HEK293 (cell line): Measurements from ENCODE around the gene ANKRD33B.

Experiments
- BCL6B ChIP-seq: fragments of 450-650 bp; formaldehyde crosslinking; IDR thresholded peaks from 2 replicates; pipeline ENCODE4 v1.5.1; 2017; ENCODE audit warnings: missing biosample characterization, missing genetic modification characterization
- FEZF1 ChIP-seq: fragments of 450-650 bp; formaldehyde crosslinking; IDR thresholded peaks from 2 replicates; pipeline ENCODE4 v1.5.1; 2016; ENCODE audit warnings: missing biosample characterization, missing genetic modification characterization
- GLIS1 ChIP-seq: fragments of 450-650 bp; formaldehyde crosslinking; IDR thresholded peaks from 2 replicates; pipeline ENCODE4 v1.5.1; 2016; ENCODE audit warnings: missing biosample characterization, missing genetic modification characterization
- IKZF3 ChIP-seq: fragments of 450-650 bp; IDR thresholded peaks from 2 replicates; pipeline ENCODE4 v1.5.0; 2018; ENCODE audit warnings: missing biosample characterization, mild to moderate bottlenecking, missing genetic modification characterization, moderate library complexity
- KLF10 ChIP-seq: fragments of 450-650 bp; IDR thresholded peaks from 2 replicates; pipeline ENCODE4 v1.5.1; 2018; ENCODE audit warnings: missing biosample characterization, mild to moderate bottlenecking, missing genetic modification characterization
- KLF7 ChIP-seq: fragments of 450-650 bp; formaldehyde crosslinking; IDR thresholded peaks from 2 replicates; pipeline ENCODE4 v1.5.1; 2016; ENCODE audit warnings: missing biosample characterization, missing genetic modification characterization, borderline replicate concordance
- KLF9 ChIP-seq: fragments of 450-650 bp; formaldehyde crosslinking; IDR thresholded peaks from 2 replicates; pipeline ENCODE4 v1.5.1; 2016; ENCODE audit warnings: missing biosample characterization, missing genetic modification characterization, low read depth
- PRDM1 ChIP-seq: fragments of 450-650 bp; formaldehyde crosslinking; IDR thresholded peaks from 2 replicates; pipeline ENCODE4; 2016; ENCODE audit warnings: missing biosample characterization, missing genetic modification characterization
- PRDM6 ChIP-seq: fragments of 450-650 bp; formaldehyde crosslinking; IDR thresholded peaks from 2 replicates; pipeline ENCODE4 v1.5.1; 2017; ENCODE audit warnings: missing biosample characterization, missing genetic modification characterization
- SCRT1 ChIP-seq: fragments of 450-650 bp; formaldehyde crosslinking; IDR thresholded peaks from 2 replicates; pipeline ENCODE4 v1.5.1; 2016; ENCODE audit warnings: missing biosample characterization, missing genetic modification characterization, borderline replicate concordance
- SP7 ChIP-seq: fragments of 450-650 bp; formaldehyde crosslinking; IDR thresholded peaks from 2 replicates; pipeline ENCODE4 v1.5.1; 2016; ENCODE audit warnings: missing biosample characterization, missing genetic modification characterization
- ZBTB1 ChIP-seq: fragments of 450-650 bp; formaldehyde crosslinking; IDR thresholded peaks from 2 replicates; pipeline ENCODE4 v1.5.1; 2016; ENCODE audit warnings: missing biosample characterization, missing genetic modification characterization
- ZBTB49 ChIP-seq: fragments of 450-650 bp; formaldehyde crosslinking; IDR thresholded peaks from 2 replicates; pipeline ENCODE4 v1.5.1; 2016; ENCODE audit warnings: missing biosample characterization, missing genetic modification characterization, low read depth
- ZEB2 ChIP-seq: fragments of 450-650 bp; formaldehyde crosslinking; IDR thresholded peaks from 2 replicates; pipeline ENCODE4 v1.5.1; 2016; ENCODE audit warnings: missing biosample characterization, missing genetic modification characterization
- ZNF10 ChIP-seq: fragments of 450-650 bp; formaldehyde crosslinking; IDR thresholded peaks from 2 replicates; pipeline ENCODE4 v1.5.1; 2017; ENCODE audit warnings: missing biosample characterization, missing genetic modification characterization
- ZNF121 ChIP-seq: fragments of 450-650 bp; formaldehyde crosslinking; IDR thresholded peaks from 2 replicates; pipeline ENCODE4 v1.5.1; 2016; ENCODE audit warnings: missing biosample characterization, missing genetic modification characterization
- ZNF292 ChIP-seq: fragments of 450-650 bp; formaldehyde crosslinking; IDR thresholded peaks from 2 replicates; pipeline ENCODE4 v1.5.1; 2016; ENCODE audit warnings: low read depth, missing biosample characterization, missing genetic modification characterization, borderline replicate concordance
- ZNF335 ChIP-seq: fragments of 450-650 bp; formaldehyde crosslinking; conservative IDR thresholded peaks from 2 replicates; pipeline ENCODE4 v1.5.1; 2016; ENCODE audit warnings: missing biosample characterization, missing genetic modification characterization
- ZNF341 ChIP-seq: fragments of 450-650 bp; formaldehyde crosslinking; IDR thresholded peaks from 2 replicates; pipeline ENCODE4; 2016; ENCODE audit warnings: low read depth, missing biosample characterization, missing genetic modification characterization
- ZNF37A ChIP-seq: fragments of 450-650 bp; IDR thresholded peaks from 2 replicates; pipeline ENCODE4 v1.5.1; 2018; ENCODE audit warnings: missing biosample characterization, missing genetic modification characterization
- ZNF473 ChIP-seq: fragments of 450-650 bp; formaldehyde crosslinking; IDR thresholded peaks from 2 replicates; pipeline ENCODE4 v1.5.1; 2017; ENCODE audit warnings: missing biosample characterization, missing genetic modification characterization
- ZNF518A ChIP-seq: fragments of 450-650 bp; formaldehyde crosslinking; conservative IDR thresholded peaks from 2 replicates; pipeline ENCODE4 v1.5.1; 2016; ENCODE audit warnings: low read depth, missing biosample characterization, missing genetic modification characterization
- ZNF529 ChIP-seq: fragments of 450-650 bp; formaldehyde crosslinking; IDR thresholded peaks from 2 replicates; pipeline ENCODE4 v1.5.1; 2017; ENCODE audit warnings: missing genetic modification characterization, missing biosample characterization; ENCODE audit not compliant: insufficient replicate concordance
- ZNF596 ChIP-seq: fragments of 450-650 bp; IDR thresholded peaks from 2 replicates; pipeline ENCODE4 v1.5.0; 2018; ENCODE audit warnings: missing biosample characterization, mild to moderate bottlenecking, missing genetic modification characterization, moderate library complexity
- ZNF664 ChIP-seq: fragments of 450-650 bp; formaldehyde crosslinking; IDR thresholded peaks from 2 replicates; pipeline ENCODE4 v1.5.1; 2016; ENCODE audit warnings: missing biosample characterization, missing genetic modification characterization
- ZNF768 ChIP-seq: fragments of 450-650 bp; formaldehyde crosslinking; IDR thresholded peaks from 2 replicates; pipeline ENCODE4 v1.5.1; 2018; ENCODE audit warnings: missing biosample characterization, mild to moderate bottlenecking, missing genetic modification characterization
- ZNF843 ChIP-seq: fragments of 450-650 bp; formaldehyde crosslinking; IDR thresholded peaks from 2 replicates; pipeline ENCODE4 v1.5.1; 2016; ENCODE audit warnings: missing biosample characterization, missing genetic modification characterization
- ZSCAN30 ChIP-seq: fragments of 450-650 bp; IDR thresholded peaks from 2 replicates; pipeline ENCODE4 v1.5.1; 2018; ENCODE audit warnings: missing biosample characterization, mild to moderate bottlenecking, missing genetic modification characterization, moderate library complexity

The ANKRD33B gene

GRCh38 chr5:10583663-10584572, 20.0 kb downstream of the ANKRD33B start (continued):
- TF ChIP-seq ZNF664 (tag by site-specific recombination) (peak; percentile 17; the same call in 1 of the 2 replicates), KLF9 (no peak), PRDM1 (tag by site-specific recombination) (peak; percentile 46; the same call in 1 of the 2 replicates), ZNF529 (tag by site-specific recombination) (no peak), ZNF341 (tag by site-specific recombination) (peak; percentile 78), ZNF292 (tag by site-specific recombination) (no peak), ZNF37A (no peak), ZEB2 (tag by site-specific recombination) (peak; percentile 72; the same call in 1 of the 2 replicates), ZNF10 (tag by site-specific recombination) (no peak), BCL6B (tag by site-specific recombination) (peak; percentile 88), IKZF3 (tag by site-specific recombination) (peak; percentile 48; the same call in 1 of the 2 replicates), ZNF473 (no peak), SCRT1 (tag by site-specific recombination) (no peak), KLF7 (tag by site-specific recombination) (no peak), ZSCAN30 (peak; percentile 49; the same call in 1 of the 2 replicates), ZNF768 (tag by site-specific recombination) (no peak), KLF10 (tag by site-specific recombination) (no peak; the same call in 1 of the 2 replicates), ZBTB1 (tag by site-specific recombination) (no peak), ZBTB49 (tag by site-specific recombination) (no peak), SP7 (tag by site-specific recombination) (peak; percentile 92), ZNF518A (tag by site-specific recombination) (no peak), PRDM6 (tag by site-specific recombination) (peak; percentile 91), GLIS1 (tag by site-specific recombination) (peak; percentile 77), ZNF843 (tag by site-specific recombination) (peak; percentile 78), ZNF121 (tag by site-specific recombination) (peak; percentile 99), ZNF335 (tag by site-specific recombination) (peak; percentile 89), FEZF1 (peak; percentile 82), ZNF596 (tag by site-specific recombination) (peak; percentile 35; the same call in 1 of the 2 replicates)
